ENCODE results near the gene EFCAB8.
"Not testable (repeated sequence)": the region's sequence is repeated elsewhere in the genome, so short reads cannot be mapped to it uniquely, and the experiment has no call there.

Gene EFCAB8

GRCh38 chr20:32960849-32961731, 102.4 kb downstream of the EFCAB8 start:
- FAIRE-seq, result no peak

- FAIRE-seq, result no peak
Observed at GRCh38 chr20:32962053-32962452, 103.3 kb downstream of the EFCAB8 start.

GRCh38 chr20:32962646-32963045, 103.9 kb downstream of the EFCAB8 start:
- FAIRE-seq, result not testable (repeated sequence)

- no peak for FAIRE-seq
Observed at GRCh38 chr20:32963176-32963575, 104.5 kb downstream of the EFCAB8 start.

GRCh38 chr20:32964575-32964974, 105.9 kb downstream of the EFCAB8 start:
- no peak for FAIRE-seq

- no peak for FAIRE-seq
Observed at GRCh38 chr20:32965115-32965514, 106.4 kb downstream of the EFCAB8 start.

- no peak for FAIRE-seq
Observed at GRCh38 chr20:32965581-32966373, 107.1 kb downstream of the EFCAB8 start.

GRCh38 chr20:32966382-32966781, 107.7 kb downstream of the EFCAB8 start:
- no peak for FAIRE-seq

GRCh38 chr20:32966881-32967781, 108.4 kb downstream of the EFCAB8 start:
- no peak for FAIRE-seq

- FAIRE-seq, result no peak
Observed at GRCh38 chr20:32967961-32968457, 109.3 kb downstream of the EFCAB8 start.

GRCh38 chr20:32968478-32969241, 109.9 kb downstream of the EFCAB8 start:
- no peak for FAIRE-seq

GRCh38 chr20:32969356-32970114, 110.8 kb downstream of the EFCAB8 start:
- FAIRE-seq, result no peak

GRCh38 chr20:32970115-32970972, 111.6 kb downstream of the EFCAB8 start:
- FAIRE-seq, result no peak

GRCh38 chr20:32970973-32971300, 112.2 kb downstream of the EFCAB8 start:
- no peak for FAIRE-seq

GRCh38 chr20:32971703-32972161, 113.0 kb downstream of the EFCAB8 start:
- no peak for FAIRE-seq

GRCh38 chr20:32972181-32973076, 113.7 kb downstream of the EFCAB8 start:
- FAIRE-seq, result no peak

GRCh38 chr20:32973077-32973717, 114.5 kb downstream of the EFCAB8 start:
- FAIRE-seq, result no peak

Measured in A204.1 (cell line).